Endothelial cell of umbilical vein (primary cell): ENCODE results near the gene CFLAR. TPM values are rescaled to one million over a fixed set of nuclear protein-coding genes. Genes with fewer than 3 reads are reported as not detected.
A peak's percentile ranks its signal among the peaks of the same experiment; 100 is the strongest.

Source experiments
- BruUV-seq: library from RNA; stranded (reverse); fragments of 400-500 nt; replicated peaks from 2 replicates; lab custom pipeline; 2021; lab: Mats Ljungman, UMichigan
- CTCF ChIA-PET: fragments of 300-600, 350-600 bp; sonication (Branson Sonifier 250); formaldehyde crosslinking; loops from one replicate; lab custom pipeline; 2021; ENCODE audit warnings: antibody characterized with exemption, inconsistent platforms; lab: Charles Lee
- POLR2A ChIA-PET: fragments of 300-600, 350-600 bp; sonication (Branson Sonifier 250); formaldehyde crosslinking; loops from one replicate; lab custom pipeline; 2021; ENCODE audit warnings: antibody characterized with exemption, inconsistent platforms; lab: Charles Lee
- DNase-seq: peaks from one replicate; pipeline ENCODE4 v3.0.0-alpha.2; 2011; ENCODE audit warnings: low read depth, low spot score
- FAIRE-seq: peaks from 2 replicates; lab custom pipeline; 2011; peaks lifted over from hg19 to GRCh38; lab: Jason Lieb, UNC
- H2AFZ ChIP-seq: 2 replicates; pipeline ENCODE4 v1.6.0; 2012; ENCODE audit warnings: low read depth, low read length, control low read depth, inconsistent platforms
- H3K27ac ChIP-seq: 2 replicates; pipeline ENCODE4 v1.5.1; 2011; ENCODE audit warnings: low read depth, mild to moderate bottlenecking, control low read depth, low read length, moderate library complexity; ENCODE audit not compliant: insufficient read depth
- H3K27me3 ChIP-seq, 2 experiments: 2 replicates each; pipeline versions ENCODE4 v1.6.0 to v1.6.1; 2011; ENCODE audit warnings: low read length in 2 of 2, mixed read lengths in 1 of 2; ENCODE audit not compliant: control insufficient read depth in 2 of 2, insufficient read depth in 2 of 2
- H3K36me3 ChIP-seq, 2 experiments: 2 replicates in 1 of 2; 3 replicates in 1 of 2; pipeline ENCODE4 v1.5.1; 2011; ENCODE audit warnings: low read length in 2 of 2, mild to moderate bottlenecking in 1 of 2, moderate library complexity in 1 of 2; ENCODE audit not compliant: control insufficient read depth in 2 of 2, insufficient read depth in 2 of 2; ENCODE audit errors: extremely low read depth in 1 of 2
- H3K4me1 ChIP-seq: 3 replicates; pipeline ENCODE4 v1.5.1; 2011; ENCODE audit warnings: mild to moderate bottlenecking, low read length; ENCODE audit not compliant: control insufficient read depth, insufficient read depth; ENCODE audit errors: extremely low read depth
- H3K4me2 ChIP-seq: 2 replicates; pipeline ENCODE4 v1.6.1; 2011; ENCODE audit warnings: low read length, control low read depth, mixed read lengths; ENCODE audit not compliant: insufficient read depth
- H3K4me3 ChIP-seq, 3 experiments: fragments of 200-600 bp in 1 of 3; sonication (generic), shearing (Covaris generic) in 1 of 3; replicated peaks in 1 of 3; 2 replicates each; pipeline ENCODE4 v1.5.1; 2011 to 2016; ENCODE audit warnings: control low read depth in 3 of 3, low read length in 3 of 3, mild to moderate bottlenecking in 2 of 3, inconsistent platforms in 1 of 3, low read depth in 1 of 3, moderate library complexity in 1 of 3; ENCODE audit not compliant: insufficient read depth in 1 of 3
- H3K79me2 ChIP-seq: 2 replicates; pipeline ENCODE4 v1.6.0; 2012; ENCODE audit warnings: low read length, inconsistent platforms; ENCODE audit not compliant: control insufficient read depth, insufficient read depth
- H3K9ac ChIP-seq: replicated peaks from 2 replicates; pipeline ENCODE3; 2011; ENCODE audit warnings: low read length, control low read depth; ENCODE audit not compliant: insufficient read depth; ENCODE audit errors: extremely low read depth
- H3K9me1 ChIP-seq: replicated peaks from 3 replicates; pipeline ENCODE4 v1.6.0; 2011; ENCODE audit warnings: mild to moderate bottlenecking, low read length; ENCODE audit not compliant: control insufficient read depth, insufficient read depth; ENCODE audit errors: extremely low read depth
- H3K9me3 ChIP-seq: replicated peaks from 2 replicates; pipeline ENCODE4 v1.5.1; 2012; ENCODE audit warnings: low read length, inconsistent platforms; ENCODE audit not compliant: control insufficient read depth, insufficient read depth
- H4K20me1 ChIP-seq: replicated peaks from 2 replicates; pipeline ENCODE3; 2011; ENCODE audit warnings: mild to moderate bottlenecking, low read length; ENCODE audit not compliant: control insufficient read depth, insufficient read depth; ENCODE audit errors: extremely low read depth
- EZH2 ChIP-seq: IDR thresholded peaks from 2 replicates; pipeline ENCODE4 v1.6.1; 2012; ENCODE audit warnings: borderline replicate concordance, low read depth, mild to moderate bottlenecking, moderate library complexity, low read length, inconsistent platforms; ENCODE audit not compliant: severe bottlenecking
- FOS ChIP-seq: IDR thresholded peaks from 2 replicates; pipeline ENCODE4 v1.6.1; 2011; ENCODE audit warnings: mild to moderate bottlenecking, low read length, moderate library complexity, borderline replicate concordance; ENCODE audit not compliant: insufficient read depth
- GATA2 ChIP-seq: IDR thresholded peaks from 2 replicates; pipeline ENCODE4 v1.7.0; 2011; ENCODE audit warnings: low read depth, mild to moderate bottlenecking, moderate library complexity, mixed read lengths, low read length; ENCODE audit not compliant: insufficient read length, insufficient read depth
- JUN ChIP-seq: IDR thresholded peaks from 2 replicates; pipeline ENCODE4 v1.6.1; 2011; ENCODE audit warnings: borderline replicate concordance, low read depth; ENCODE audit not compliant: insufficient read length, insufficient read depth
- MAX ChIP-seq: IDR thresholded peaks from 2 replicates; pipeline ENCODE4 v1.6.1; 2011; ENCODE audit not compliant: insufficient read depth, insufficient read length
- MYC ChIP-seq: IDR thresholded peaks from one replicate; pipeline ENCODE4 v1.6.1; 2011; ENCODE audit warnings: mild to moderate bottlenecking, low read depth, low read length
- POLR2A ChIP-seq: IDR thresholded peaks from 2 replicates; pipeline ENCODE4 v1.6.1; 2012; ENCODE audit warnings: low read depth, mild to moderate bottlenecking, control low read depth, low read length
- POLR2AphosphoS5 ChIP-seq: IDR thresholded peaks from 2 replicates; pipeline ENCODE4 v1.6.1; 2012; ENCODE audit warnings: low read depth, mild to moderate bottlenecking, control low read depth, low read length, moderate library complexity; ENCODE audit not compliant: insufficient read depth
- dilution Hi-C: fragments of 300-500 bp; cut with MboI; formaldehyde crosslinking; loops from one replicate; pipeline ENCODE4 v1.15.0; 2019; ENCODE audit warnings: low sequenced_read_pairs; ENCODE audit not compliant: extremely low pct_ligation_motif_present
- intact Hi-C: fragments of 100-400 bp; cut with micrococcal nuclease; formaldehyde crosslinking; loops from one replicate; pipeline ENCODE4 v1.10.0; 2022
- polyA plus RNA-seq, 4 experiments: library from polyadenylated mRNA; depleted of rRNA in 3 of 4; stranded (reverse) in 3 of 4; unstranded in 1 of 4; fragments of >200 nt; gene quantifications; 2 replicates each; pipeline versions ENCODE4 v1.2.1 to v1.2.3, GENCODE V29; 2011 to 2012; ENCODE audit warnings: missing spikeins in 1 of 4
- total RNA-seq: library from RNA; stranded (reverse); gene quantifications from 2 replicates; pipeline ENCODE4 v1.2.3, GENCODE V29; 2021
- TF ChIP-seq, protein P1 (sequence below), 2 donors: IDR thresholded peaks; 1 replicate in 1 of 2; 2 replicates in 1 of 2; pipeline ENCODE4 v1.5.1; 2011; ENCODE audit warnings: low read length in 2 of 2, mild to moderate bottlenecking in 2 of 2, moderate library complexity in 2 of 2, control low read depth in 1 of 2, inconsistent platforms in 1 of 2, low read depth in 1 of 2; ENCODE audit not compliant: insufficient read depth in 1 of 2; ENCODE audit errors: extremely low read depth in 1 of 2

CFLAR gene
- total and polyA plus RNA-seq, 2 donors (not counting 3 experiments of a cell fraction or from before 2014, with no cell fraction given) = 104 to 260 TPM

DNA sequence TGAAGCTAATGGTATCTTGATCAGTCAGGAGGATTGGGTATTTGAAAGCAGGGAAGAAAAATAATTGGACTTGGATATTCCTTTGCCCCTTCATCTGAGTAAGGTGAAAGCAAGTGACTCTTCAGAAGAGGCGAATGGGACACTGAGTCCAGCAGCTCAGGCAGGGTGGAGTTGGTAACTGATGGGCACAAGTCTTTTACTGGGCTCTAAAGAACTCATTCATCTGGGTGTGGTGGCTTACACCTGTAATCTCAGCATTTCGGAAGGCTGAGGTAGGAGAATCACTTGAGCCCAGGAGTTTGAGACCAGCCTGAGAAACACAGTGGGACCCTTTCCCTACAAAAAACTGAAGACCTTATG lies 11.2 kb downstream of the CFLAR start:
- peaks cover 5% of the 10 kb centered on the region in 2 experiments for H3K36me3 ChIP-seq
- ChIA-PET POLR2A (interaction anchor here (1.7 kb wide), 1 partner anchor 18 kb away, joined by 6 read pairs; no protein-coding TSS in a partner anchor), CTCF (interaction anchor here (0.8 to 1.7 kb wide), 4 partner anchors 18 to 105 kb away, joined by 3 to 5 read pairs (median 4); no protein-coding TSS in a partner anchor)
- H3K4me1 ChIP-seq = peaks cover 82% of the 10 kb centered on the region
- DNase-seq (no peak), FAIRE-seq (no peak)
- H3K9me1 ChIP-seq = no peaks in the 10 kb centered on the region
- H3K4me3 ChIP-seq = peak overlapping the region in 2 of 3 experiments; percentile 8 to 54
- H3K9ac ChIP-seq = peak overlapping the region; percentile 80
- no peaks in the 10 kb centered on the region for H4K20me1 ChIP-seq
- H3K27ac ChIP-seq = peak overlapping the region; percentile 99
- intact Hi-C loops (loop anchor here (2.0 kb wide), 1 partner anchor 56 kb away; the partner anchor contains the start of gene HYCC2), dilution Hi-C loops (no loop called here)
- peaks cover 70% of the 10 kb centered on the region for H3K79me2 ChIP-seq
- no peak overlapping the region for H2AFZ ChIP-seq
- TF ChIP-seq GATA2 (no peak), POLR2AphosphoS5 (no peak), POLR2A (no peak), MAX (no peak), EZH2 (no peak), JUN (no peak), FOS (no peak), MYC (no peak)
- TF ChIP-seq, protein P1, sequence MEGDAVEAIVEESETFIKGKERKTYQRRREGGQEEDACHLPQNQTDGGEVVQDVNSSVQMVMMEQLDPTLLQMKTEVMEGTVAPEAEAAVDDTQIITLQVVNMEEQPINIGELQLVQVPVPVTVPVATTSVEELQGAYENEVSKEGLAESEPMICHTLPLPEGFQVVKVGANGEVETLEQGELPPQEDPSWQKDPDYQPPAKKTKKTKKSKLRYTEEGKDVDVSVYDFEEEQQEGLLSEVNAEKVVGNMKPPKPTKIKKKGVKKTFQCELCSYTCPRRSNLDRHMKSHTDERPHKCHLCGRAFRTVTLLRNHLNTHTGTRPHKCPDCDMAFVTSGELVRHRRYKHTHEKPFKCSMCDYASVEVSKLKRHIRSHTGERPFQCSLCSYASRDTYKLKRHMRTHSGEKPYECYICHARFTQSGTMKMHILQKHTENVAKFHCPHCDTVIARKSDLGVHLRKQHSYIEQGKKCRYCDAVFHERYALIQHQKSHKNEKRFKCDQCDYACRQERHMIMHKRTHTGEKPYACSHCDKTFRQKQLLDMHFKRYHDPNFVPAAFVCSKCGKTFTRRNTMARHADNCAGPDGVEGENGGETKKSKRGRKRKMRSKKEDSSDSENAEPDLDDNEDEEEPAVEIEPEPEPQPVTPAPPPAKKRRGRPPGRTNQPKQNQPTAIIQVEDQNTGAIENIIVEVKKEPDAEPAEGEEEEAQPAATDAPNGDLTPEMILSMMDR (IDR thresholded peaks at IDR 0.05; ENCODE audit: extremely low read depth in 1 of 2, insufficient read depth in 1 of 2, low read depth in 1 of 2, low read length in 2 of 2) = no peak
- H3K9me3 ChIP-seq = no peaks in the 10 kb centered on the region
- peak overlapping the region; percentile 85 for H3K4me2 ChIP-seq
- no peaks in the 10 kb centered on the region for H3K27me3 ChIP-seq
- TSS peak; percentile 61 for BruUV-seq
